HCT116 (cell line): Measurements from ENCODE around the gene PLA2G2C. TPM values are rescaled to one million over a fixed set of nuclear protein-coding genes. Genes with fewer than 3 reads are reported as not detected.

Experiments used
- ATAC-seq: fragments of 200-7000 bp; cut with Tn5 transposase; 2 replicates; pipeline ENCODE4 v1.9.1; 2020; ENCODE audit warnings: mild to moderate bottlenecking, moderate library complexity
- BruUV-seq: library from RNA; stranded (reverse); fragments of 400-500 nt; replicated peaks from 2 replicates; lab custom pipeline; 2021; lab: Mats Ljungman, UMichigan
- CTCF ChIA-PET: fragments of 300-600 bp; sonication (Branson Sonifier 250); formaldehyde crosslinking; loops from one replicate; lab custom pipeline; 2021; ENCODE audit warnings: antibody characterized with exemption; lab: Charles Lee
- POLR2A ChIA-PET: fragments of 300-600, 350-600 bp; sonication (Branson Sonifier 250); formaldehyde crosslinking; loops from one replicate; lab custom pipeline; 2021; ENCODE audit warnings: antibody characterized with exemption; lab: Charles Lee
- RAD21 ChIA-PET, 2 experiments: fragments of 300-600 bp; sonication (Branson Sonifier 250); formaldehyde crosslinking; loops; one replicate each; lab custom pipeline; 2023; ENCODE audit warnings: low total read pairs in 2 of 2; ENCODE audit not compliant: uncharacterized antibody in 2 of 2, unreplicated experiment in 2 of 2, low non-redundant PET in 1 of 2; lab: Charles Lee
- DNase-seq: peaks from one replicate; pipeline ENCODE4 v3.0.0-alpha.2; 2010; ENCODE audit warnings: low read depth, low spot score
- H2AFZ ChIP-seq: fragments of 200-600 bp; shearing (Covaris generic), sonication (generic); 2 replicates; pipeline ENCODE4 v1.6.1; 2017; ENCODE audit warnings: low read depth, mixed run types, mixed read lengths, antibody characterized with exemption, low read length; ENCODE audit not compliant: poor library complexity, severe bottlenecking
- H3K27ac ChIP-seq: 2 replicates; pipeline ENCODE4 v1.5.1; 2012; ENCODE audit warnings: low read depth, low read length
- H3K27me3 ChIP-seq: fragments of 200-600 bp; sonication (generic); 2 replicates; pipeline ENCODE4 v1.6.1; 2016; ENCODE audit warnings: mixed run types, low read length, mixed read lengths; ENCODE audit not compliant: insufficient read depth
- H3K36me3 ChIP-seq, 2 experiments: fragments of 200-500 bp in 1 of 2; fragments of 200-600 bp in 1 of 2; sonication (Bioruptor generic) in 1 of 2; sonication (generic) in 1 of 2; 2 replicates each; pipeline versions ENCODE4 v1.5.1 to v1.6.1; 2014 to 2016; ENCODE audit warnings: low read length in 2 of 2, inconsistent platforms in 1 of 2, mixed read lengths in 1 of 2, mixed run types in 1 of 2; ENCODE audit not compliant: insufficient read depth in 2 of 2, control insufficient read depth in 1 of 2
- H3K4me1 ChIP-seq, 2 experiments: fragments of 200-600 bp in 1 of 2; sonication (generic) in 1 of 2; 2 replicates each; pipeline versions ENCODE4 v1.5.1 to v1.6.1; 2012 to 2017; ENCODE audit warnings: low read length in 2 of 2, inconsistent platforms in 1 of 2, mild to moderate bottlenecking in 1 of 2, mixed read lengths in 1 of 2, mixed run types in 1 of 2, moderate library complexity in 1 of 2; ENCODE audit not compliant: insufficient read depth in 2 of 2, control insufficient read depth in 1 of 2
- H3K4me2 ChIP-seq: fragments of 200-600 bp; sonication (generic); 2 replicates; pipeline ENCODE4 v1.6.1; 2017; ENCODE audit warnings: mixed run types, low read length, mixed read lengths
- H3K4me3 ChIP-seq, 2 experiments: fragments of 200-600 bp in 1 of 2; sonication (generic) in 1 of 2; replicated peaks in 1 of 2; 2 replicates each; pipeline ENCODE4 v1.5.1; 2011 to 2016; ENCODE audit warnings: low read length in 2 of 2, control low read depth in 1 of 2, low read depth in 1 of 2, mild to moderate bottlenecking in 1 of 2, mixed read lengths in 1 of 2, mixed run types in 1 of 2
- H3K79me2 ChIP-seq: fragments of 200-600 bp; sonication (generic); 2 replicates; pipeline ENCODE4 v1.6.1; 2017; ENCODE audit warnings: mild to moderate bottlenecking, mixed run types, low read length, moderate library complexity, mixed read lengths; ENCODE audit not compliant: insufficient read depth
- H3K9ac ChIP-seq: fragments of 200-600 bp; sonication (generic); 2 replicates; pipeline ENCODE4 v1.6.1; 2016; ENCODE audit warnings: low read length, mixed read lengths
- H3K9me2 ChIP-seq: fragments of 200-600 bp; sonication (generic), shearing (Covaris generic); 2 replicates; pipeline ENCODE4 v1.6.1; 2017; ENCODE audit warnings: mixed run types, mild to moderate bottlenecking, moderate library complexity; ENCODE audit not compliant: insufficient read depth
- H3K9me3 ChIP-seq, 2 experiments: fragments of 200-500 bp in 1 of 2; fragments of 200-600 bp in 1 of 2; sonication (Bioruptor generic) in 1 of 2; sonication (generic) in 1 of 2; 2 replicates each; pipeline ENCODE4 v1.6.1; 2014 to 2017; ENCODE audit warnings: low read length in 2 of 2, mixed read lengths in 2 of 2, inconsistent platforms in 1 of 2, low read depth in 1 of 2, mild to moderate bottlenecking in 1 of 2, mixed run types in 1 of 2, moderate library complexity in 1 of 2; ENCODE audit not compliant: control insufficient read depth in 1 of 2, insufficient read depth in 1 of 2
- H4K20me1 ChIP-seq: fragments of 200-600 bp; sonication (generic), shearing (Covaris generic); 2 replicates; pipeline ENCODE4 v1.6.1; 2017; ENCODE audit warnings: mixed run types, mild to moderate bottlenecking, moderate library complexity; ENCODE audit not compliant: insufficient read depth
- CEBPB ChIP-seq: IDR thresholded peaks from 2 replicates; pipeline ENCODE4 v1.6.1; 2012; ENCODE audit warnings: low read depth
- EGR1 ChIP-seq: IDR thresholded peaks from 2 replicates; pipeline ENCODE4 v1.6.1; 2012; ENCODE audit warnings: low read depth
- EZH2 ChIP-seq: fragments of 200-600 bp; sonication (generic); IDR thresholded peaks from 2 replicates; pipeline ENCODE4 v1.6.1; 2017; ENCODE audit warnings: antibody characterized with exemption, mixed run types
- EZH2phosphoT487 ChIP-seq: fragments of 200-600 bp; IDR thresholded peaks from 2 replicates; pipeline ENCODE4 v1.6.1; 2018; ENCODE audit warnings: antibody characterized with exemption, borderline replicate concordance
- FOSL1 ChIP-seq: IDR thresholded peaks from 2 replicates; pipeline ENCODE4 v1.6.1; 2012; ENCODE audit warnings: low read depth
- JUND ChIP-seq: IDR thresholded peaks from 2 replicates; pipeline ENCODE4 v1.6.1; 2012
- POLR2A ChIP-seq: IDR thresholded peaks from 2 replicates; pipeline ENCODE4 v1.7.0; 2011; ENCODE audit warnings: borderline replicate concordance; ENCODE audit not compliant: insufficient read depth, insufficient read length; ENCODE audit errors: extremely low read depth
- POLR2AphosphoS5 ChIP-seq: IDR thresholded peaks from 2 replicates; pipeline ENCODE4 v1.6.1; 2011; ENCODE audit warnings: mild to moderate bottlenecking, low read depth, low read length, moderate library complexity
- SIN3A ChIP-seq: IDR thresholded peaks from 2 replicates; pipeline ENCODE4 v1.6.1; 2012; ENCODE audit warnings: low read depth
- SRF ChIP-seq: IDR thresholded peaks from 2 replicates; pipeline ENCODE4 v1.6.1; 2012; ENCODE audit warnings: low read depth
- ZNF274 ChIP-seq: fragments of 200-500 bp; sonication (Bioruptor generic); IDR thresholded peaks from 2 replicates; pipeline ENCODE4 v1.6.1; 2014; ENCODE audit warnings: mild to moderate bottlenecking, low read depth, low read length, inconsistent platforms
- intact Hi-C: fragments of 100-400 bp; cut with micrococcal nuclease; formaldehyde crosslinking; loops from 2 replicates; pipeline ENCODE4 v1.10.0; 2022
- total RNA-seq: library from RNA; stranded (reverse); gene quantifications from one replicate; pipeline ENCODE4 v1.2.1, GENCODE V29; 2021; ENCODE audit not compliant: unreplicated experiment
- TF ChIP-seq, protein P1 (sequence below): IDR thresholded peaks from 2 replicates; pipeline ENCODE4 v1.6.1; 2012
- TF ChIP-seq, protein P2 (sequence below): IDR thresholded peaks from 2 replicates; pipeline ENCODE4 v1.6.1; 2012
- TF ChIP-seq, protein P3 (sequence below): IDR thresholded peaks from 2 replicates; pipeline ENCODE4 v1.6.1; 2012; ENCODE audit warnings: low read depth

PLA2G2C gene
- total RNA-seq, 1 experiment from 2014 or later, result not detected

DNA sequence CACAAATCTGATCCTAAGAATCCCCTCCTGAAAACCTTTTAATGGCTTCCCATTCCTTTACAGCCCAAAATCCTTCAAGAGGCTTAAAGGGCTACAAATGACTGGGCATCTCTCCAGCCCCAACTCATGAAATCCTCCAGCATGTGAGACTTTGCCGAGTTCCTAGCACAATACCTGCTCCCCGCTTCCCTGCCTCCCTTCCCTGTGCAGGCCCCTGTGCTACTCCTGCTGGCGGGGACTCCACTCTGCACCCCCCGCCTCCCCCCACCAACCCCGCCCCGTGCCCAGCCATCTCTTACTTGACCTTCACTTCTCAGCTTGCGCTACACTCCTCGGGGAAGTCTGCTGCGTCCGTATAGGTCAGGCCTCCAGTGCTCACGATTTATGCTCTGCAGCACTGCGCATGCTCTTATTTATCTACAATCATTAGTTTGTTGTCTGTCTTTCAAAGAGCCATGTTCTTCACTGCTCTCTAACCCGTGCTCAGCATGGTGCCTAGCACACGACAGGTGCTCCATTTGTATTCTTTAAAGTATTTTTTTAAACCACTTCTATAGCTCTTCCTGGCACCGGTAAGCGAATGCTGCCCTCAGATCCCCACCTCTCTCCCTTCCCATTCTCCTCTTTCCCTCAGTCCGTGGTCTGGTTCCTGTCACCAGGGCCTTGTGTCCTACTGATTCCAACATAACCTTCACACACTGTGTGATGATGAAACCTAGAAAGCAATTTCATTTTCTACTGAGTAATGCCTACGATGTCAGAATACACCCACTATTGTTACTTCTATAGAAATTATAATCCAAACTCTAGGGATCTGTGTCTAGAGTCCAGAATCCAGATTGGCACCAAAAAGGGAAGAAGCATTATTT is 37.5 kb upstream of the PLA2G2C start:
- no peak overlapping the region for H2AFZ ChIP-seq
- TF ChIP-seq FOSL1 (no peak), EGR1 (no peak), SIN3A (no peak), CEBPB (no peak), EZH2phosphoT487 (no peak), EZH2 (no peak), POLR2A (no peak)
- TF ChIP-seq, protein P1, sequence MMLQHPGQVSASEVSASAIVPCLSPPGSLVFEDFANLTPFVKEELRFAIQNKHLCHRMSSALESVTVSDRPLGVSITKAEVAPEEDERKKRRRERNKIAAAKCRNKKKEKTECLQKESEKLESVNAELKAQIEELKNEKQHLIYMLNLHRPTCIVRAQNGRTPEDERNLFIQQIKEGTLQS, result no peak
- TF ChIP-seq, protein P2, sequence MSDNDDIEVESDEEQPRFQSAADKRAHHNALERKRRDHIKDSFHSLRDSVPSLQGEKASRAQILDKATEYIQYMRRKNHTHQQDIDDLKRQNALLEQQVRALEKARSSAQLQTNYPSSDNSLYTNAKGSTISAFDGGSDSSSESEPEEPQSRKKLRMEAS, result no peak
- ChIA-PET POLR2A (no interaction called here), RAD21 (no interaction called here), CTCF (interaction anchor here (1.5 kb wide), 1 partner anchor 10 kb away, joined by 3 read pairs; no protein-coding TSS in a partner anchor)
- H3K27ac ChIP-seq, result no peak overlapping the region
- ATAC-seq (no peak), DNase-seq (no peak)
- no peaks in the 10 kb centered on the region for H3K9me2 ChIP-seq
- no peak overlapping the region for H3K4me2 ChIP-seq
- no peaks in the 10 kb centered on the region for H3K36me3 ChIP-seq
- no peaks in the 10 kb centered on the region for H3K79me2 ChIP-seq
- no peak overlapping the region for H3K9ac ChIP-seq
- H3K27me3 ChIP-seq, result no peaks in the 10 kb centered on the region
- no peak overlapping the region for H3K4me3 ChIP-seq
- H4K20me1 ChIP-seq, result no peaks in the 10 kb centered on the region
- no peaks in the 10 kb centered on the region for H3K4me1 ChIP-seq
- no peaks in the 10 kb centered on the region for H3K9me3 ChIP-seq
- intact Hi-C loops, result no loop called here
- no TSS peak for BruUV-seq

DNA sequence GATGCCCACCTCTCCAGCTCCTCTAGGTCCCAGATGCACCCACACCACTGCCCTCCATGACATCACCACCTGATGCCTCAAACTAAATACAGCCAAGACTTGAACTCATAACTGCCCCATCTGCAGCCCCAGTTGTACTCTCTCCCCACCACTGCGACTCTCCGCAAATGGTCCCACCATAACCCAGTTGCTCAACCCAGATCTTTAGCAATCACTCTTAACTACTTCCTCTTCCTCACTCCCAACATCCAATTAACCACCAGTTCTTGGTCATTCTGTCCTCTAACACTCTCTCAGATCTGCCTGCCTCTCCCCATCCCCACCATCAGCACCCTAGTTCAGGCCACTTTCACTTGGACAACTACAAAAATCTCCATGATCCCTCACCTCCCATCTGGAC is 36.8 kb upstream of the PLA2G2C start:
- POLR2A ChIA-PET, result no interaction called here
- Histone ChIP-seq H3K27me3 (no peaks in the 10 kb centered on the region), H2AFZ (no peak overlapping the region)

More for the DNA sequence above, 36.8 kb upstream of the PLA2G2C start:
- intact Hi-C loops, result no loop called here
- H3K9ac ChIP-seq, result no peak overlapping the region
- H4K20me1 ChIP-seq, result no peaks in the 10 kb centered on the region
- H3K79me2 ChIP-seq, result no peaks in the 10 kb centered on the region
- no peak overlapping the region for H3K4me2 ChIP-seq
- DNase-seq, result no peak
- H3K9me2 ChIP-seq, result no peaks in the 10 kb centered on the region
- H3K36me3 ChIP-seq, result no peaks in the 10 kb centered on the region
- TF ChIP-seq, protein P1, result no peak
- no peak for TF ChIP-seq SRF
- no peak for TF ChIP-seq ZNF274
- no peak for TF ChIP-seq EZH2phosphoT487
- TF ChIP-seq, protein P3, sequence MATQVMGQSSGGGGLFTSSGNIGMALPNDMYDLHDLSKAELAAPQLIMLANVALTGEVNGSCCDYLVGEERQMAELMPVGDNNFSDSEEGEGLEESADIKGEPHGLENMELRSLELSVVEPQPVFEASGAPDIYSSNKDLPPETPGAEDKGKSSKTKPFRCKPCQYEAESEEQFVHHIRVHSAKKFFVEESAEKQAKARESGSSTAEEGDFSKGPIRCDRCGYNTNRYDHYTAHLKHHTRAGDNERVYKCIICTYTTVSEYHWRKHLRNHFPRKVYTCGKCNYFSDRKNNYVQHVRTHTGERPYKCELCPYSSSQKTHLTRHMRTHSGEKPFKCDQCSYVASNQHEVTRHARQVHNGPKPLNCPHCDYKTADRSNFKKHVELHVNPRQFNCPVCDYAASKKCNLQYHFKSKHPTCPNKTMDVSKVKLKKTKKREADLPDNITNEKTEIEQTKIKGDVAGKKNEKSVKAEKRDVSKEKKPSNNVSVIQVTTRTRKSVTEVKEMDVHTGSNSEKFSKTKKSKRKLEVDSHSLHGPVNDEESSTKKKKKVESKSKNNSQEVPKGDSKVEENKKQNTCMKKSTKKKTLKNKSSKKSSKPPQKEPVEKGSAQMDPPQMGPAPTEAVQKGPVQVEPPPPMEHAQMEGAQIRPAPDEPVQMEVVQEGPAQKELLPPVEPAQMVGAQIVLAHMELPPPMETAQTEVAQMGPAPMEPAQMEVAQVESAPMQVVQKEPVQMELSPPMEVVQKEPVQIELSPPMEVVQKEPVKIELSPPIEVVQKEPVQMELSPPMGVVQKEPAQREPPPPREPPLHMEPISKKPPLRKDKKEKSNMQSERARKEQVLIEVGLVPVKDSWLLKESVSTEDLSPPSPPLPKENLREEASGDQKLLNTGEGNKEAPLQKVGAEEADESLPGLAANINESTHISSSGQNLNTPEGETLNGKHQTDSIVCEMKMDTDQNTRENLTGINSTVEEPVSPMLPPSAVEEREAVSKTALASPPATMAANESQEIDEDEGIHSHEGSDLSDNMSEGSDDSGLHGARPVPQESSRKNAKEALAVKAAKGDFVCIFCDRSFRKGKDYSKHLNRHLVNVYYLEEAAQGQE, result no peak
- no peak for TF ChIP-seq JUND
- no peak for TF ChIP-seq POLR2AphosphoS5
- TF ChIP-seq FOSL1, result no peak
- H3K4me3 ChIP-seq, result no peak overlapping the region
- ATAC-seq, result no peak
- no TSS peak for BruUV-seq
- H3K27ac ChIP-seq, result no peak overlapping the region
- H3K4me1 ChIP-seq, result no peaks in the 10 kb centered on the region
- ChIA-PET CTCF (interaction anchor here (0.9 kb wide), 1 partner anchor 10 kb away, joined by 4 read pairs; no protein-coding TSS in a partner anchor), RAD21 (no interaction called here)
- no peaks in the 10 kb centered on the region for H3K9me3 ChIP-seq
